Peyer's patch (tissue), 4 donors: ENCODE results near the gene SLC5A6.

ENCODE experiments used
- CTCF ChIP-seq, 6 experiments: fragments of 450-650 bp in 4 of 6; fragments of 200-600 bp in 2 of 6; sonication (generic) in 1 of 6; IDR thresholded peaks; one replicate each; pipeline ENCODE4 v1.5.1; 2017 to 2019; ENCODE audit warnings: antibody characterized with exemption in 6 of 6, mild to moderate bottlenecking in 3 of 6, moderate library complexity in 1 of 6
- POLR2A ChIP-seq, 2 donors: fragments of 450-650 bp; IDR thresholded peaks; one replicate each; pipeline ENCODE4 v1.5.1; 2017; ENCODE audit warnings: antibody characterized with exemption in 2 of 2, mild to moderate bottlenecking in 2 of 2, moderate library complexity in 2 of 2

GRCh38 chr2:27255187-27255586, 43.1 kb upstream of the SLC5A6 start:
- TF ChIP-seq CTCF (IDR thresholded peaks at IDR 0.05) = no peak
- no peak for TF ChIP-seq POLR2A (IDR thresholded peaks at IDR 0.05)
